Bronchial epithelial cell (primary cell): Measurements from ENCODE around the gene MCTP2. TPM values are rescaled to one million over a fixed set of nuclear protein-coding genes. Genes with fewer than 3 reads are reported as not detected.
A peak's percentile ranks its signal among the peaks of the same experiment; 100 is the strongest.

Experiments used
- DNase-seq: peaks from one replicate; pipeline ENCODE4 v3.0.0-alpha.2; 2010; ENCODE audit warnings: low read depth
- FAIRE-seq: peaks from 2 replicates; lab custom pipeline; 2011; peaks lifted over from hg19 to GRCh38; lab: Jason Lieb, UNC
- H3K27me3 ChIP-seq: 2 replicates; pipeline ENCODE4 v1.5.1; 2011; ENCODE audit warnings: low read length; ENCODE audit not compliant: control insufficient read depth, insufficient read depth
- H3K36me3 ChIP-seq: 2 replicates; pipeline ENCODE4 v1.5.1; 2011; ENCODE audit warnings: low read length; ENCODE audit not compliant: control insufficient read depth, insufficient read depth
- H3K4me3 ChIP-seq: 2 replicates; pipeline ENCODE4 v1.5.1; 2011; ENCODE audit warnings: mild to moderate bottlenecking, low read depth, low read length, control low read depth
- CTCF ChIP-seq: IDR thresholded peaks from 2 replicates; pipeline ENCODE4 v1.5.1; 2011; ENCODE audit warnings: mild to moderate bottlenecking, moderate library complexity, low read length, control low read depth, inconsistent platforms; ENCODE audit not compliant: insufficient read depth, severe bottlenecking
- total RNA-seq: library from RNA; depleted of rRNA; stranded (reverse); fragments of >200 nt; gene quantifications from 2 replicates; pipeline ENCODE4 v1.2.1, GENCODE V29; 2014

Gene MCTP2
- total RNA-seq, 1 donor from 2014 or later: 20.0 TPM

GRCh38 chr15:94362385-94363092 is 131.2 kb downstream of the MCTP2 start:
- DNase-seq (no peak), FAIRE-seq (no peak)
- H3K27me3 ChIP-seq: no peaks in the 10 kb centered on the region
- H3K36me3 ChIP-seq: peaks cover 1% of the 10 kb centered on the region
- no peak overlapping the region for H3K4me3 ChIP-seq
- no peak for TF ChIP-seq CTCF

GRCh38 chr15:94363382-94363781 is 132.0 kb downstream of the MCTP2 start:
- no peak for DNase-seq
- TF ChIP-seq CTCF: no peak
- no peak for FAIRE-seq
- Histone ChIP-seq H3K27me3 (no peaks in the 10 kb centered on the region), H3K4me3 (no peak overlapping the region), H3K36me3 (peaks cover 2% of the 10 kb centered on the region)

GRCh38 chr15:94366781-94367180 is 135.4 kb downstream of the MCTP2 start:
- TF ChIP-seq CTCF: no peak
- no peak overlapping the region for H3K4me3 ChIP-seq
- peaks cover 2% of the 10 kb centered on the region for H3K36me3 ChIP-seq
- DNase-seq (no peak), FAIRE-seq (no peak)
- no peaks in the 10 kb centered on the region for H3K27me3 ChIP-seq

GRCh38 chr15:94367726-94368535 is 136.6 kb downstream of the MCTP2 start:
- DNase-seq (no peak), FAIRE-seq (no peak)
- peaks cover 2% of the 10 kb centered on the region for H3K36me3 ChIP-seq
- no peak for TF ChIP-seq CTCF
- no peak overlapping the region for H3K4me3 ChIP-seq
- H3K27me3 ChIP-seq: no peaks in the 10 kb centered on the region

- FAIRE-seq (no peak), DNase-seq (peak; percentile 8)
- H3K36me3 ChIP-seq: peaks cover 3% of the 10 kb centered on the region
- no peak for TF ChIP-seq CTCF
- no peaks in the 10 kb centered on the region for H3K27me3 ChIP-seq
- no peak overlapping the region for H3K4me3 ChIP-seq
These were observed 139.0 kb downstream of the MCTP2 start for GRCh38 chr15:94370206-94370935.
